Esophagus muscularis mucosa (tissue), 4 donors: ENCODE data around the gene OTUD4.

Experiments
- EP300 ChIP-seq: sonication (generic); formaldehyde crosslinking; IDR thresholded peaks from one replicate; pipeline ENCODE4 v1.6.1; 2017; ENCODE audit warnings: antibody characterized with exemption
- POLR2A ChIP-seq: fragments of 450-650 bp; IDR thresholded peaks from one replicate; pipeline ENCODE4 v1.6.1; 2017; ENCODE audit warnings: antibody characterized with exemption, moderate library complexity, mild to moderate bottlenecking, low read depth
- POLR2AphosphoS5 ChIP-seq, 2 donors: sonication (generic); formaldehyde crosslinking; IDR thresholded peaks; one replicate each; pipeline ENCODE4 v1.6.1; 2017; ENCODE audit warnings: antibody characterized with exemption in 2 of 2
- TF ChIP-seq, protein P1 (sequence below), 3 experiments: fragments of 200-600 bp in 2 of 3; fragments of 450-650 bp in 1 of 3; sonication (generic) in 2 of 3; IDR thresholded peaks; one replicate each; pipeline ENCODE4 v1.5.1; 2017 to 2019; ENCODE audit warnings: antibody characterized with exemption in 3 of 3, mild to moderate bottlenecking in 2 of 3, moderate library complexity in 1 of 3

DNA sequence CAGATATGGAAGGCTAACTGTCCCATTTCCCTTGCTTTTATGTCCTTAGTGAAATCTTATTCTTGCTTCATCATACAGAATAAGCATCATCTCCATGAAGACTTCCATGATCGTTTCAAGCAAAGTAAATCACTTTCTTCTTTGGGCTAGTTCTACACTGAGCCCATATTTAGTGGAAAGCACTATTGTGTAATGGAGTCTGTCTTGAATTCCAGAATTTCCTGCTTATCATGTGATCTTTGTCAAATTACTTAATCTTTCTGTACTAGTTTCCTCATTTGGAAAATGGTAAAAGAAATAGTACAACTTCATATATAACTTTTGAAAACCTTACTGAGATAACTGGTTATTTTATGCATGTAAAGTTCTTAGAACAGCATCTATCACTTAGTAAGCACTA, 90.0 kb downstream of the OTUD4 start:
- TF ChIP-seq, protein P1, sequence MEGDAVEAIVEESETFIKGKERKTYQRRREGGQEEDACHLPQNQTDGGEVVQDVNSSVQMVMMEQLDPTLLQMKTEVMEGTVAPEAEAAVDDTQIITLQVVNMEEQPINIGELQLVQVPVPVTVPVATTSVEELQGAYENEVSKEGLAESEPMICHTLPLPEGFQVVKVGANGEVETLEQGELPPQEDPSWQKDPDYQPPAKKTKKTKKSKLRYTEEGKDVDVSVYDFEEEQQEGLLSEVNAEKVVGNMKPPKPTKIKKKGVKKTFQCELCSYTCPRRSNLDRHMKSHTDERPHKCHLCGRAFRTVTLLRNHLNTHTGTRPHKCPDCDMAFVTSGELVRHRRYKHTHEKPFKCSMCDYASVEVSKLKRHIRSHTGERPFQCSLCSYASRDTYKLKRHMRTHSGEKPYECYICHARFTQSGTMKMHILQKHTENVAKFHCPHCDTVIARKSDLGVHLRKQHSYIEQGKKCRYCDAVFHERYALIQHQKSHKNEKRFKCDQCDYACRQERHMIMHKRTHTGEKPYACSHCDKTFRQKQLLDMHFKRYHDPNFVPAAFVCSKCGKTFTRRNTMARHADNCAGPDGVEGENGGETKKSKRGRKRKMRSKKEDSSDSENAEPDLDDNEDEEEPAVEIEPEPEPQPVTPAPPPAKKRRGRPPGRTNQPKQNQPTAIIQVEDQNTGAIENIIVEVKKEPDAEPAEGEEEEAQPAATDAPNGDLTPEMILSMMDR (IDR thresholded peaks at IDR 0.05) = no peak
- TF ChIP-seq EP300 = no peak
- no peak for TF ChIP-seq POLR2A
- TF ChIP-seq POLR2AphosphoS5 (IDR thresholded peaks at IDR 0.05) = no peak
